Fibroblast of skin of right biceps (primary cell): ENCODE measurements around the gene PTPRB.
"Not testable (repeated sequence)": the region's sequence is repeated elsewhere in the genome, so short reads cannot be mapped to it uniquely, and the experiment has no call there.

Source experiments
- DNase-seq: peaks from one replicate; pipeline ENCODE4 v3.0.0-alpha.2; 2013

PTPRB gene

GRCh38 chr12:70535896-70536374 is 101.3 kb downstream of the PTPRB start:
- no peak for DNase-seq

- no peak for DNase-seq
Observed at GRCh38 chr12:70534466-70534865, 102.8 kb downstream of the PTPRB start.

GRCh38 chr12:70529647-70530046 is 107.6 kb downstream of the PTPRB start:
- no peak for DNase-seq

GRCh38 chr12:70520847-70521246 is 116.4 kb downstream of the PTPRB start:
- no peak for DNase-seq

- no peak for DNase-seq
Observed at GRCh38 chr12:70513426-70513825, 123.8 kb downstream of the PTPRB start.

GRCh38 chr12:70508178-70508577 is 129.1 kb downstream of the PTPRB start:
- DNase-seq, result no peak

GRCh38 chr12:70507442-70507841 is 129.8 kb downstream of the PTPRB start:
- DNase-seq, result no peak

GRCh38 chr12:70497508-70497907 is 139.7 kb downstream of the PTPRB start:
- no peak for DNase-seq

- not testable (repeated sequence) for DNase-seq
Observed at GRCh38 chr12:70492904-70493303, 144.3 kb downstream of the PTPRB start.

- DNase-seq, result not testable (repeated sequence)
Observed at GRCh38 chr12:70490928-70491327, 146.3 kb downstream of the PTPRB start.

GRCh38 chr12:70487440-70487839 is 149.8 kb downstream of the PTPRB start:
- peak; percentile 36 for DNase-seq

GRCh38 chr12:70486588-70486987 is 150.6 kb downstream of the PTPRB start:
- DNase-seq, result no peak

- no peak for DNase-seq
Observed at GRCh38 chr12:70485704-70486103, 151.5 kb downstream of the PTPRB start.

GRCh38 chr12:70484464-70484863 is 152.8 kb downstream of the PTPRB start:
- no peak for DNase-seq

GRCh38 chr12:70482764-70483163 is 154.5 kb downstream of the PTPRB start:
- no peak for DNase-seq

GRCh38 chr12:70469221-70469820 is 167.9 kb downstream of the PTPRB start:
- DNase-seq, result no peak

GRCh38 chr12:70468741-70469140 is 168.5 kb downstream of the PTPRB start:
- no peak for DNase-seq

GRCh38 chr12:70467918-70468733 is 169.1 kb downstream of the PTPRB start:
- no peak for DNase-seq

- DNase-seq, result no peak
Observed at GRCh38 chr12:70467476-70467875, 169.8 kb downstream of the PTPRB start.

GRCh38 chr12:70466753-70467152 is 170.5 kb downstream of the PTPRB start:
- no peak for DNase-seq
